Fibroblast of lung (primary cell): ENCODE measurements around the gene APOLD1.

ENCODE experiments used
- CTCF ChIP-seq, 2 donors: IDR thresholded peaks in 1 of 2; conservative IDR thresholded peaks in 1 of 2; 1 replicate in 1 of 2; 2 replicates in 1 of 2; pipeline ENCODE4 v1.5.1; 2011 to 2012; ENCODE audit warnings: low read length in 2 of 2, control low read depth in 1 of 2, inconsistent platforms in 1 of 2, low read depth in 1 of 2, mild to moderate bottlenecking in 1 of 2
- EZH2 ChIP-seq: IDR thresholded peaks from 2 replicates; pipeline ENCODE4 v1.5.1; 2012; ENCODE audit warnings: low read length, control low read depth, mild to moderate bottlenecking; ENCODE audit errors: missing control alignments

- no peak for TF ChIP-seq CTCF (conservative IDR thresholded peaks at IDR 0.05 in 1 of 2, IDR thresholded peaks at IDR 0.05 in 1 of 2; ENCODE audit: low read depth in 1 of 2, low read length in 2 of 2)
- no peak for TF ChIP-seq EZH2
Measured at GRCh38 chr12:12837813-12838153, 52.3 kb downstream of the APOLD1 start.
